Choroid plexus epithelial cell (primary cell): ENCODE data around the gene EGFR.

ENCODE experiments used
- DNase-seq: peaks from one replicate; pipeline ENCODE4 v3.0.0-alpha.2; 2010; ENCODE audit warnings: low read depth
- H3K4me3 ChIP-seq: 2 replicates; pipeline ENCODE4 v1.5.1; 2011; ENCODE audit warnings: low read depth, mild to moderate bottlenecking, control low read depth, low read length, moderate library complexity
- TF ChIP-seq, protein P1 (sequence below): conservative IDR thresholded peaks from 2 replicates; pipeline ENCODE4 v1.5.1; 2011; ENCODE audit warnings: low read depth, mild to moderate bottlenecking, control low read depth, inconsistent platforms, low read length, moderate library complexity

EGFR gene

DNA sequence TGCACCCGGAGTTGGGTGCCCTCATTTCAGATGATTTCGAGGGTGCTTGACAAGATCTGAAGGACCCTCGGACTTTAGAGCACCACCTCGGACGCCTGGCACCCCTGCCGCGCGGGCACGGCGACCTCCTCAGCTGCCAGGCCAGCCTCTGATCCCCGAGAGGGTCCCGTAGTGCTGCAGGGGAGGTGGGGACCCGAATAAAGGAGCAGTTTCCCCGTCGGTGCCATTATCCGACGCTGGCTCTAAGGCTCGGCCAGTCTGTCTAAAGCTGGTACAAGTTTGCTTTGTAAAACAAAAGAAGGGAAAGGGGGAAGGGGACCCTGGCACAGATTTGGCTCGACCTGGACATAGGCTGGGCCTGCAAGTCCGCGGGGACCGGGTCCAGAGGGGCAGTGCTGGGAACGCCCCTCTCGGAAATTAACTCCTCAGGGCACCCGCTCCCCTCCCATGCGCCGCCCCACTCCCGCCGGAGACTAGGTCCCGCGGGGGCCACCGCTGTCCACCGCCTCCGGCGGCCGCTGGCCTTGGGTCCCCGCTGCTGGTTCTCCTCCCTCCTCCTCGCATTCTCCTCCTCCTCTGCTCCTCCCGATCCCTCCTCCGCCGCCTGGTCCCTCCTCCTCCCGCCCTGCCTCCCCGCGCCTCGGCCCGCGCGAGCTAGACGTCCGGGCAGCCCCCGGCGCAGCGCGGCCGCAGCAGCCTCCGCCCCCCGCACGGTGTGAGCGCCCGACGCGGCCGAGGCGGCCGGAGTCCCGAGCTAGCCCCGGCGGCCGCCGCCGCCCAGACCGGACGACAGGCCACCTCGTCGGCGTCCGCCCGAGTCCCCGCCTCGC, at the start of gene EGFR:
Gene EGFR (plus strand): TSS at position 657 of the 830 bp plus-strand sequence. CDS start 261 bp downstream, outside the sequence.
- peak within 1 kb of the TSS; percentile 85 for H3K4me3 ChIP-seq
- DNase-seq = peak; percentile 84
- TF ChIP-seq, protein P1, sequence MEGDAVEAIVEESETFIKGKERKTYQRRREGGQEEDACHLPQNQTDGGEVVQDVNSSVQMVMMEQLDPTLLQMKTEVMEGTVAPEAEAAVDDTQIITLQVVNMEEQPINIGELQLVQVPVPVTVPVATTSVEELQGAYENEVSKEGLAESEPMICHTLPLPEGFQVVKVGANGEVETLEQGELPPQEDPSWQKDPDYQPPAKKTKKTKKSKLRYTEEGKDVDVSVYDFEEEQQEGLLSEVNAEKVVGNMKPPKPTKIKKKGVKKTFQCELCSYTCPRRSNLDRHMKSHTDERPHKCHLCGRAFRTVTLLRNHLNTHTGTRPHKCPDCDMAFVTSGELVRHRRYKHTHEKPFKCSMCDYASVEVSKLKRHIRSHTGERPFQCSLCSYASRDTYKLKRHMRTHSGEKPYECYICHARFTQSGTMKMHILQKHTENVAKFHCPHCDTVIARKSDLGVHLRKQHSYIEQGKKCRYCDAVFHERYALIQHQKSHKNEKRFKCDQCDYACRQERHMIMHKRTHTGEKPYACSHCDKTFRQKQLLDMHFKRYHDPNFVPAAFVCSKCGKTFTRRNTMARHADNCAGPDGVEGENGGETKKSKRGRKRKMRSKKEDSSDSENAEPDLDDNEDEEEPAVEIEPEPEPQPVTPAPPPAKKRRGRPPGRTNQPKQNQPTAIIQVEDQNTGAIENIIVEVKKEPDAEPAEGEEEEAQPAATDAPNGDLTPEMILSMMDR = no peak

DNA sequence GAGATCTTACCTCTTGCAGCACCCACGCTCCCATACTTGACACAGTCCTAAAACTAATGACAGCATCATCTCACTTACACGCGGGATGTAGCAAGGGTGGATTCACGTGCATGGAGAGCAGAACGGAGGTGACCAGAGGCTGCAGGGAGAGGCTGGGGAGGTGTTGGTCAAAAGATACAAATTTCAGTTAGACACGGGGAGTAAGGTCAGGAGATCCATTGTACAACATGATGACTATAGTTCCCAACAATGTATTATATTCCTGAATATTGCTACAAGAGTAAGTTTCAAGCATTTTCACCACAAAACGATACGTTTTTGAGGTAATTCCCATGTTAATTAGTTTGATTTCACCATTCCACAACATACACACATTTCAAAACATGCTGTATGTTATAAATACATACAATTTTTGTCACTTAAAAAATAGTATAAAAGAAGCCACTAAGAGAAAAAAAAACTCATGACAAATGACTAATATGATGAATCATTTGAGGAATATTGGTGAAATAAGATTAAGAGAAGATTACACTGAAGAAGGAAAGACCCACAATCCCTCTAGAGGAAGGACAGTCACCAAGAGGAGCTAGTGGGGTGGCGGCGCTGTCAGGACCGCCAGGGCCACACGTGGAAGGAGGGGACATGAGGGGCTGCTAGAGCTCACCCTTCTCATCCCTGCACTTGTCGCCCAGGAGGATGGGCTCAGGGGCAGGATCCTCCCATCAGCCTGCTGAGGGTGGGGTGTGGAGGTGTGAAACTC, 49.4 kb upstream of the EGFR start:
- no peak overlapping the region for H3K4me3 ChIP-seq
- DNase-seq = peak; percentile 42
- TF ChIP-seq, protein P1 = no peak

DNA sequence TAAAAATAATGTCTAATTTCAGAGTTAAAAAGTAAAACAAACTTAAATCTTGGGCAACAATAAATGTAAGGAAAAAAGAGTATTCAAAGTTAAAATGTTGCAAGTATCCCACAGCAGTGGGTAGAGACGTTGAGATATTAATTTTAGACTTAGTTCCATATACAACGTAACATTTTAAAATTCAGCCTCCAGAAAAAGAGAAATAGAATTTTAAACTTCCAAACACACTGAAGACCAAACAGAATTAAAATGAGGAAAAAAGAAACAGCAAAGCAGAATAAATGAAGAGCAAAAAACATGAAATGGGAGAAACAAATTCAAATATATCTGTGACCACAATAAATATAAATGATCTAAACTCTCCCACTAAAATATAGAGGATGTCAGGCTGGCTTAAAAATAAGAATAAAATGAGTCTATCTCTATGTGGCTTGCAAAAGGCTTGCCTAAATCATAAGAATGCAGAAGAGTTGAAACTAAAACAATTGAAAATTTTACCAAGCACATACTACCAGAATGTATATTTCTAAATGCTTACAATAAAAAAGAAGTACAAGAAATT, 46.0 kb upstream of the EGFR start:
- DNase-seq = no peak
- TF ChIP-seq, protein P1 = no peak
- no peak overlapping the region for H3K4me3 ChIP-seq

DNA sequence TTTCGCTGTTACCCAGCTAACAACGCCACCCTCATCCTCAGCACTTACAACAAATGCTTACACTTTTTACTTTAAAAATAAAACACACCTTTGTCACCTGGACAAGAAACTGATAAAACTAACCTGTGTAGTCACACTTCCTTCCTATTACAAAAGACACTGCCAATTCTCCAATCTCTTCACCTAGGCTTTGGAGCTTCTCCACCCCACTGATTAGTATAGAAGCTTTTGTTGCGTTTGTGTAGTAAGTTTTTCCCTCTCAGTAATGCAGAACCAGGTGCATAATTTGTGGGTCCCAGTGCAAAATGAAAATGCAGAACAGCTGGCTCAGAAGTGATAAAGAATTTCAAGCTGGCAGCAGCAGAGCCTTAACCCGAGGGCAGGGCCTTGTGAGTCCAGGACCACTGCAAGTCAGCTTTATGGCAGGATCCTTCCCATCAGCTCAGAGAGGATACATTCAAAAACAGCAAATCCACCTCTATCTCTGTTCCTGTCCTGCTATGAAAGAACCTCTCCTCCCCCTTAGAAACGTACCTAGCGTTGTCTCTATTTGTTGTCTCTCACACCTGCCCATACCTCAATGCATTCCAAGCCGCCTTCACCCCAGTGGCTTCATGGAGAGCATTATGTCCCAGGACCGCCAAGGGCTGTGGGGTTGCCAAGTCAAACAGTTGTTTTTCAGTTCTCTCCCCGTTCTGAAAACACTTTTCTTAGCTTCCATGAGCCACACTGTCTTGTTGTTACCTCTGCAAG, 40.3 kb upstream of the EGFR start:
- TF ChIP-seq, protein P1 = no peak
- DNase-seq = no peak
- H3K4me3 ChIP-seq = no peak overlapping the region

DNA sequence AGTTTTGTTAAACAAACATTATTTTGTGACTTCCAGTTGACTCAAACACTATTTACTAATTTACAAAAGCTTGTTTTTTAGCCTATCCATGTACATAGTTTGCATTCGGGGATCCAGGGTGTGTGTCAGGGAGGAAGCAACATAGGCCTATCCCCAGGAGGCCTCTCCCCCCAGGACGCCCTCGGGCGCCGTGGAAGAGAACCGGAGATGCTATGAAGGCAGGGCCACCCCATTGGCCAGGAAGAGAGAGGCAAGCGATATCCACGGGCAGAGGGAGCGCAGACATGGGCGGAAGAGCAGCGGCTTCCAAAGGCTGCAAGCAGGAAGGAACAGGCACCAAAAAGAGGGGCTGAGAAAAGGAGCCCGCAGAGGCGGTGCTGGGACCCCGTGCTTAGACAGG, 38.3 kb upstream of the EGFR start:
- TF ChIP-seq, protein P1 = no peak
- H3K4me3 ChIP-seq = no peak overlapping the region
- no peak for DNase-seq

DNA sequence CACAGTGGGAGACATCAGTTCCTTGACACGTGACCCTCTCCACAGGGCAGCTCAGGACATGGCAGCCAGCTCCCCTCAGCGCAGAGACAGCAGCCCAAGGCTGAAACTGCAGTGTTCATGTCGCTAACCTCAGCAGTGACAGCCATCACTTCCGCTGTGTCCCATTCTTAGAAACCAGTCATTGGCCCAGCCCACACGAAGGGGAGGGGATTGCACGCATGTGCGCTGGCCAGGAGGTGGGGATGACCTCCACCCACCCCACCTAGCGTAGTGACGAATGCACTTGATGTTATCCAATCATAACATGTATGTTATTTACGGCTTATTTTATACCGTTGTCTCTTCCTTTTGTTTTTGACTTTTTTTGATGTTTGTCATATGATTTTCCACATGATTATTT, 36.9 kb upstream of the EGFR start:
- TF ChIP-seq, protein P1 = no peak
- DNase-seq = no peak
- no peak overlapping the region for H3K4me3 ChIP-seq
